Measurements from ENCODE around the gene LGALS3BP.

The LGALS3BP gene

DNA sequence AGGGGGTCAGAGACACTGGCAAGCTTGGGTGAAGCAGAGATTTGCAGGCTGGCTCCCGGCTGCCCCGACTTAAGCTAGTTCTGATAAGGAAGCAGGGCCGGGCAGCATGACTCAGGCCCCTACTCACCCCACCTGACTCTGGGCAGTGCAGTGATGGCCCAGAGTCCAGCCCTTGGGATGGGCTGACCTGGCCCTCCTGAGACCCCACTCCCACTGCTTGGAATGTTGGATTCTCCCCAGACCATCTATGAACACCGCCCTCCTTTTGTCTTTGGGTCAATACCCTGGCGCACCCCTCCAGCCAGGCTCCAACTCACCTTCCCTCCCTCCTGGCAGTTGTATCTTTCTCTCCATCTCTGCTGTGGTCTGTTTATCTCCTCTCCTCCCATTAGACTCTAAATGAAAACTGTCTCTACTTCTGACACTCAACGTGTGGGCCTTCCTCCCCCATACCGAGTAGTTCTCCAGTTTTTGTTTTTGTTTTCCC lies 21.0 kb downstream of the LGALS3BP start:
- H3K27ac ChIP-seq (ENCODE audit: low read depth, low read length, poor library complexity, severe bottlenecking): no peak overlapping the region
- H3K9me3 ChIP-seq (ENCODE audit: low read length): no peaks in the 10 kb centered on the region
- TF ChIP-seq EZH2 (IDR thresholded peaks at IDR 0.05; ENCODE audit: borderline replicate concordance, low read length): no peak
- TF ChIP-seq, protein P1, sequence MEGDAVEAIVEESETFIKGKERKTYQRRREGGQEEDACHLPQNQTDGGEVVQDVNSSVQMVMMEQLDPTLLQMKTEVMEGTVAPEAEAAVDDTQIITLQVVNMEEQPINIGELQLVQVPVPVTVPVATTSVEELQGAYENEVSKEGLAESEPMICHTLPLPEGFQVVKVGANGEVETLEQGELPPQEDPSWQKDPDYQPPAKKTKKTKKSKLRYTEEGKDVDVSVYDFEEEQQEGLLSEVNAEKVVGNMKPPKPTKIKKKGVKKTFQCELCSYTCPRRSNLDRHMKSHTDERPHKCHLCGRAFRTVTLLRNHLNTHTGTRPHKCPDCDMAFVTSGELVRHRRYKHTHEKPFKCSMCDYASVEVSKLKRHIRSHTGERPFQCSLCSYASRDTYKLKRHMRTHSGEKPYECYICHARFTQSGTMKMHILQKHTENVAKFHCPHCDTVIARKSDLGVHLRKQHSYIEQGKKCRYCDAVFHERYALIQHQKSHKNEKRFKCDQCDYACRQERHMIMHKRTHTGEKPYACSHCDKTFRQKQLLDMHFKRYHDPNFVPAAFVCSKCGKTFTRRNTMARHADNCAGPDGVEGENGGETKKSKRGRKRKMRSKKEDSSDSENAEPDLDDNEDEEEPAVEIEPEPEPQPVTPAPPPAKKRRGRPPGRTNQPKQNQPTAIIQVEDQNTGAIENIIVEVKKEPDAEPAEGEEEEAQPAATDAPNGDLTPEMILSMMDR (IDR thresholded peaks at IDR 0.05; ENCODE audit: low read length): no peak
- no peak overlapping the region for H3K4me2 ChIP-seq (ENCODE audit: low read length)
- no peak overlapping the region for H2AFZ ChIP-seq (ENCODE audit: low read length)
- H3F3A ChIP-seq (ENCODE audit: insufficient read depth, low read length): no peaks in the 10 kb centered on the region
- H3K36me3 ChIP-seq (ENCODE audit: insufficient read depth, low read length): no peaks in the 10 kb centered on the region
- no peaks in the 10 kb centered on the region for H4K20me1 ChIP-seq (ENCODE audit: insufficient read depth, low read length)
- no peaks in the 10 kb centered on the region; the same call in 1 of the 2 replicates for H3K27me3 ChIP-seq (ENCODE audit: insufficient read depth, low read length)
- no peaks in the 10 kb centered on the region for H3K9me2 ChIP-seq (ENCODE audit: low read depth, low read length)
- no peak overlapping the region for H3K4me3 ChIP-seq (ENCODE audit: low read depth, low read length, poor library complexity, severe bottlenecking)
- H3K9ac ChIP-seq (ENCODE audit: low read length): no peak overlapping the region
- H3K79me2 ChIP-seq (ENCODE audit: insufficient read depth, low read length): no peaks in the 10 kb centered on the region
- no peaks in the 10 kb centered on the region for H3K4me1 ChIP-seq (ENCODE audit: insufficient read depth, low read length, severe bottlenecking)

DNA sequence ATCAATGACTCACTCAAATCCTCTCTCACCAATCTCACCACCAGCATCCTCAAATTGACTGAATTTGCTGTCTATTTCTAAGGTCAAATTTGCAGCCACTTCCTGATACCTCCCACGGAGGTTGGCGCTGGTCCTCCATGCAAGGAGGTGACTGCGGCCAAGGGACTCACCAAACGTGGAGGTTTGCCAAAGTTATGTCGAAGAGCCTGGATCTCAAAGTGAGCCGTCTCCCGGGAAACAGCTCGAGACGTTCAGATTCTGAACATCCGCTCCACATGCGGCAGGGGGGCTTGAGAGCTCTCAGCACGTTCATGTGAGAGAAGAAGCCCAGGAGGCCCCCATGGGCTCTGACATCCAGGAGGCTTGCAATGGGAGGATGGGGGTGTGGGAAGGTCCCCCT lies 22.6 kb downstream of the LGALS3BP start:
- H2AFZ ChIP-seq (ENCODE audit: low read length): no peak overlapping the region
- H3K4me2 ChIP-seq (ENCODE audit: low read length): no peak overlapping the region
- H3K36me3 ChIP-seq (ENCODE audit: insufficient read depth, low read length): no peaks in the 10 kb centered on the region
- no peaks in the 10 kb centered on the region for H3F3A ChIP-seq (ENCODE audit: insufficient read depth, low read length)
- H3K27ac ChIP-seq (ENCODE audit: low read depth, low read length, poor library complexity, severe bottlenecking): no peak overlapping the region
- H4K20me1 ChIP-seq (ENCODE audit: insufficient read depth, low read length): no peaks in the 10 kb centered on the region
- H3K27me3 ChIP-seq (ENCODE audit: insufficient read depth, low read length): peaks cover 4% of the 10 kb centered on the region; the same call in 1 of the 2 replicates
- no peaks in the 10 kb centered on the region for H3K9me3 ChIP-seq (ENCODE audit: low read length)
- no peaks in the 10 kb centered on the region for H3K9me2 ChIP-seq (ENCODE audit: low read depth, low read length)
- H3K9ac ChIP-seq (ENCODE audit: low read length): no peak overlapping the region
- no peak overlapping the region for H3K4me3 ChIP-seq (ENCODE audit: low read depth, low read length, poor library complexity, severe bottlenecking)
- H3K79me2 ChIP-seq (ENCODE audit: insufficient read depth, low read length): no peaks in the 10 kb centered on the region
- TF ChIP-seq, protein P1 (IDR thresholded peaks at IDR 0.05; ENCODE audit: low read length): no peak
- no peak for TF ChIP-seq EZH2 (IDR thresholded peaks at IDR 0.05; ENCODE audit: borderline replicate concordance, low read length)
- H3K4me1 ChIP-seq (ENCODE audit: insufficient read depth, low read length, severe bottlenecking): no peaks in the 10 kb centered on the region

DNA sequence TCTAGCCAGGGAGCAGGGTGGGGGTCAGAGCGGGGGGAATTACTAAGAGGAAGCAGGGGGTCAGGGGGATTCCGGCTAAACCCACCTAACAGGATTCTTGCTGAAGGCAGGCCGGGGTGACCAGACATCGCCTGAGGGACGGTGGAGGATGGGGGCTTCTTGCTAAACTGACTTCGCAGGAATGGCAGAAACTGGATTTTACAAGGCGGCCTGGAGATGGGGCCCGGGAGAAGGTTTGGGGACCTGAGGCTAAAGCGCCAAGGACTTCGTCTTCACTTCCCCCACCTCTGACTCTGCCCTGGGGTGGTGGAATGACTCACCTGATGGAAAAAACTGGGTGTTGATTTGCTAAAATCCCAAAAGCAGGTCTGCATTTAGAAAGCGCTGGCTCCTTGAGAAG lies 23.5 kb downstream of the LGALS3BP start:
- Histone ChIP-seq H3K27ac (ENCODE audit: low read depth, low read length, poor library complexity, severe bottlenecking) (no peak overlapping the region), H3K9me2 (ENCODE audit: low read depth, low read length) (no peaks in the 10 kb centered on the region), H2AFZ (ENCODE audit: low read length) (no peak overlapping the region), H3K36me3 (ENCODE audit: insufficient read depth, low read length) (no peaks in the 10 kb centered on the region), H3K9ac (ENCODE audit: low read length) (no peak overlapping the region), H3F3A (ENCODE audit: insufficient read depth, low read length) (no peaks in the 10 kb centered on the region), H3K27me3 (ENCODE audit: insufficient read depth, low read length) (peaks cover 4% of the 10 kb centered on the region; the same call in 1 of the 2 replicates), H3K9me3 (ENCODE audit: low read length) (no peaks in the 10 kb centered on the region), H3K4me3 (ENCODE audit: low read depth, low read length, poor library complexity, severe bottlenecking) (no peak overlapping the region), H3K79me2 (ENCODE audit: insufficient read depth, low read length) (no peaks in the 10 kb centered on the region), H3K4me1 (ENCODE audit: insufficient read depth, low read length, severe bottlenecking) (no peaks in the 10 kb centered on the region), H3K4me2 (ENCODE audit: low read length) (no peak overlapping the region), H4K20me1 (ENCODE audit: insufficient read depth, low read length) (no peaks in the 10 kb centered on the region)
- TF ChIP-seq, protein P1 (IDR thresholded peaks at IDR 0.05; ENCODE audit: low read length): no peak

Measured in OCI-LY1 (cell line).